ENCODE results near the gene SSU72. TPM values are rescaled to one million over a fixed set of nuclear protein-coding genes. Genes with fewer than 3 reads are reported as not detected.

SSU72 gene
- total RNA-seq, 1 experiment from 2014 or later = 145 TPM

GRCh38 chr1:1539310-1540089, 35.2 kb downstream of the SSU72 start:
- CTCF ChIA-PET = no interaction called here
- no peaks in the 10 kb centered on the region for H3K79me2 ChIP-seq (ENCODE audit: low read depth)
- no peak overlapping the region for H3K4me2 ChIP-seq
- H3K27me3 ChIP-seq (ENCODE audit: insufficient read depth, low read depth) = no peaks in the 10 kb centered on the region
- no peak overlapping the region for H3K27ac ChIP-seq
- no peaks in the 10 kb centered on the region for H3K9me3 ChIP-seq (ENCODE audit: insufficient read depth, low read depth)
- POLR2A ChIA-PET (ENCODE audit: unreplicated experiment) = no interaction called here
- TF ChIP-seq EZH2 (IDR thresholded peaks at IDR 0.05; ENCODE audit: low read depth) = no peak
- TF ChIP-seq CTCF (conservative IDR thresholded peaks at IDR 0.05) = no peak
- intact Hi-C loops (cut with micrococcal nuclease; ENCODE audit: unreplicated experiment) = no loop called here
- no peaks in the 10 kb centered on the region for H3K4me1 ChIP-seq (replicated peaks; ENCODE audit: insufficient read depth)
- no peak overlapping the region for H3K4me3 ChIP-seq
- peaks cover 26% of the 10 kb centered on the region for H3F3A ChIP-seq (ENCODE audit: insufficient read depth, low read depth)
- BruUV-seq (replicated peaks) = no TSS peak
- peaks cover 20% of the 10 kb centered on the region; the same call in 1 of the 2 replicates for H4K20me1 ChIP-seq (ENCODE audit: insufficient read depth)
- no peaks in the 10 kb centered on the region for H3K9me2 ChIP-seq (ENCODE audit: insufficient read depth)
- no peak overlapping the region for H2AFZ ChIP-seq
- 0 out of 2 replicates have a peak, but pooled peaks cover 3% of the 10 kb centered on the region for H3K36me3 ChIP-seq (ENCODE audit: low read depth)
- no peak for DNase-seq

GRCh38 chr1:1538989-1539309, 35.7 kb downstream of the SSU72 start:
- Histone ChIP-seq H3K4me3 (no peak overlapping the region), H3K27ac (no peak overlapping the region), H3K27me3 (ENCODE audit: insufficient read depth, low read depth) (no peaks in the 10 kb centered on the region), H3K36me3 (ENCODE audit: low read depth) (0 out of 2 replicates have a peak, but pooled peaks cover 3% of the 10 kb centered on the region), H3K9me2 (ENCODE audit: insufficient read depth) (no peaks in the 10 kb centered on the region), H3K79me2 (ENCODE audit: low read depth) (no peaks in the 10 kb centered on the region), H4K20me1 (ENCODE audit: insufficient read depth) (peaks cover 20% of the 10 kb centered on the region; the same call in 1 of the 2 replicates), H3F3A (ENCODE audit: insufficient read depth, low read depth) (peaks cover 20% of the 10 kb centered on the region), H3K4me2 (no peak overlapping the region), H3K9me3 (ENCODE audit: insufficient read depth, low read depth) (no peaks in the 10 kb centered on the region), H2AFZ (no peak overlapping the region), H3K4me1 (replicated peaks; ENCODE audit: insufficient read depth) (no peaks in the 10 kb centered on the region)
- BruUV-seq (replicated peaks) = no TSS peak
- POLR2A ChIA-PET (ENCODE audit: unreplicated experiment) = no interaction called here
- DNase-seq = no peak
- intact Hi-C loops (cut with micrococcal nuclease; ENCODE audit: unreplicated experiment) = no loop called here
- CTCF ChIA-PET = no interaction called here
- TF ChIP-seq EZH2 (IDR thresholded peaks at IDR 0.05; ENCODE audit: low read depth) (no peak), CTCF (conservative IDR thresholded peaks at IDR 0.05) (no peak)

GRCh38 chr1:1538334-1538733, 36.3 kb downstream of the SSU72 start:
- no peaks in the 10 kb centered on the region for H3K36me3 ChIP-seq (ENCODE audit: low read depth)
- CTCF ChIA-PET = no interaction called here

More at GRCh38 chr1:1538334-1538733, 36.3 kb downstream of the SSU72 start:
- TF ChIP-seq EZH2 (IDR thresholded peaks at IDR 0.05; ENCODE audit: low read depth) (no peak), CTCF (conservative IDR thresholded peaks at IDR 0.05) (no peak)
- Histone ChIP-seq H3K4me2 (no peak overlapping the region), H3K4me1 (replicated peaks; ENCODE audit: insufficient read depth) (no peaks in the 10 kb centered on the region), H3K27ac (no peak overlapping the region), H3K4me3 (no peak overlapping the region), H3K9me2 (ENCODE audit: insufficient read depth) (no peaks in the 10 kb centered on the region), H3F3A (ENCODE audit: insufficient read depth, low read depth) (peaks cover 18% of the 10 kb centered on the region), H3K79me2 (ENCODE audit: low read depth) (no peaks in the 10 kb centered on the region), H3K9me3 (ENCODE audit: insufficient read depth, low read depth) (no peaks in the 10 kb centered on the region), H4K20me1 (ENCODE audit: insufficient read depth) (peaks cover 20% of the 10 kb centered on the region; the same call in 1 of the 2 replicates), H2AFZ (no peak overlapping the region), H3K27me3 (ENCODE audit: insufficient read depth, low read depth) (no peaks in the 10 kb centered on the region)
- DNase-seq = no peak
- no TSS peak for BruUV-seq (replicated peaks)
- intact Hi-C loops (cut with micrococcal nuclease; ENCODE audit: unreplicated experiment) = no loop called here
- POLR2A ChIA-PET (ENCODE audit: unreplicated experiment) = no interaction called here
